HFFc6 (cell line): ENCODE results near the gene SLC25A44. TPM values are rescaled to one million over a fixed set of nuclear protein-coding genes. Genes with fewer than 3 reads are reported as not detected.

Source experiments
- DNase-seq: peaks from one replicate; pipeline ENCODE4 v3.0.0-alpha.2; 2018
- H3K27ac Mint-ChIP-seq: 2 replicates; pipeline ENCODE4 v1.8.0; 2020; ENCODE audit warnings: mild to moderate bottlenecking, mixed read lengths
- H3K27me3 Mint-ChIP-seq: 2 replicates; pipeline ENCODE4 v1.8.0; 2021; ENCODE audit warnings: mild to moderate bottlenecking, moderate library complexity, mixed read lengths; ENCODE audit not compliant: insufficient read depth
- H3K36me3 Mint-ChIP-seq: 2 replicates; pipeline ENCODE4 v1.8.0; 2021; ENCODE audit warnings: low read depth, mixed read lengths
- H3K4me1 Mint-ChIP-seq: 2 replicates; pipeline ENCODE4 v1.8.0; 2020; ENCODE audit warnings: low read depth, mixed read lengths
- H3K4me3 Mint-ChIP-seq: 2 replicates; pipeline ENCODE4 v1.8.0; 2020; ENCODE audit warnings: mild to moderate bottlenecking, moderate library complexity, mixed read lengths
- H3K9me3 Mint-ChIP-seq: 2 replicates; pipeline ENCODE4 v1.8.0; 2020; ENCODE audit warnings: mild to moderate bottlenecking, mixed read lengths
- CTCF ChIP-seq: fragments of 200-600 bp; sonication (generic); IDR thresholded peaks from 2 replicates; pipeline ENCODE4 v1.5.0; 2021; ENCODE audit warnings: antibody characterized with exemption, mild to moderate bottlenecking
- total RNA-seq, 6 experiments: library from RNA; stranded (reverse); fragmentation: NEBNext Ultra II Directional; extraction: Animal tissue kit (Norgen Biotek cat#: 25700); gene quantifications; 2 replicates in 1 of 6; 3 replicates in 5 of 6; pipeline ENCODE4 v1.2.3, GENCODE V29; 2021

Gene SLC25A44
- total RNA-seq, 6 experiments from 2014 or later: 19.6 to 25.2 (median 23.4) TPM

- H3K27me3 Mint-ChIP-seq: peaks cover 10% of the 10 kb centered on the region
- H3K4me3 Mint-ChIP-seq: no peak within 1 kb of the TSS
- TF ChIP-seq CTCF: no peak
- H3K9me3 Mint-ChIP-seq: no peaks in the 10 kb centered on the region
- H3K36me3 Mint-ChIP-seq: peaks cover 2% of the 10 kb centered on the region
- H3K4me1 Mint-ChIP-seq: no peaks in the 10 kb centered on the region; the same call in 1 of the 2 replicates
- DNase-seq: no peak
- no peak within 1 kb of the TSS for H3K27ac Mint-ChIP-seq
Observed at GRCh38 chr1:156247460-156248322, 53.8 kb downstream of the SLC25A44 start, which contains the start of gene PAQR6. TSS of gene PAQR6 (minus strand) at chr1:156248056. CDS start at chr1:156246731, 1,325 bp downstream.

- no peak for TF ChIP-seq CTCF
- Mint-ChIP-seq H3K36me3 (peaks cover 8% of the 10 kb centered on the region), H3K27me3 (peaks cover 9% of the 10 kb centered on the region), H3K4me3 (no peak overlapping the region), H3K9me3 (no peaks in the 10 kb centered on the region), H3K4me1 (no peaks in the 10 kb centered on the region; the same call in 1 of the 2 replicates), H3K27ac (no peak overlapping the region)
- no peak for DNase-seq
Observed at GRCh38 chr1:156248323-156248683, 54.4 kb downstream of the SLC25A44 start.

GRCh38 chr1:156249593-156249992 lies 55.7 kb downstream of the SLC25A44 start:
- Mint-ChIP-seq H3K27ac (no peak overlapping the region), H3K27me3 (peaks cover 9% of the 10 kb centered on the region), H3K9me3 (no peaks in the 10 kb centered on the region), H3K36me3 (peaks cover 18% of the 10 kb centered on the region), H3K4me1 (no peaks in the 10 kb centered on the region; the same call in 1 of the 2 replicates), H3K4me3 (no peak overlapping the region)
- no peak for DNase-seq
- no peak for TF ChIP-seq CTCF

- no peak overlapping the region for H3K4me3 Mint-ChIP-seq
- no peaks in the 10 kb centered on the region; the same call in 1 of the 2 replicates for H3K4me1 Mint-ChIP-seq
- peaks cover 2% of the 10 kb centered on the region for H3K27me3 Mint-ChIP-seq
- no peaks in the 10 kb centered on the region for H3K9me3 Mint-ChIP-seq
- H3K36me3 Mint-ChIP-seq: peaks cover 24% of the 10 kb centered on the region
- no peak overlapping the region for H3K27ac Mint-ChIP-seq
- no peak for TF ChIP-seq CTCF
- no peak for DNase-seq
Observed at GRCh38 chr1:156251527-156251926, 57.6 kb downstream of the SLC25A44 start.

GRCh38 chr1:156253634-156254033 lies 59.7 kb downstream of the SLC25A44 start:
- H3K4me3 Mint-ChIP-seq: no peak overlapping the region
- peaks cover 6% of the 10 kb centered on the region; the same call in 1 of the 2 replicates for H3K4me1 Mint-ChIP-seq
- no peak for TF ChIP-seq CTCF
- peaks cover 2% of the 10 kb centered on the region for H3K27me3 Mint-ChIP-seq
- H3K9me3 Mint-ChIP-seq: no peaks in the 10 kb centered on the region
- H3K27ac Mint-ChIP-seq: no peak overlapping the region
- DNase-seq: no peak
- H3K36me3 Mint-ChIP-seq: peaks cover 42% of the 10 kb centered on the region
